Measurements from ENCODE around the gene DNM3. TPM values are rescaled to one million over a fixed set of nuclear protein-coding genes. Genes with fewer than 3 reads are reported as not detected.

Gene DNM3
- total RNA-seq, 1 donor from 2014 or later: 7.7 TPM

GRCh38 chr1:172339842-172340241, 498.5 kb downstream of the DNM3 start:
- peaks cover 18% of the 10 kb centered on the region for H3K4me1 Mint-ChIP-seq (ENCODE audit: unreplicated experiment)
- H3K27ac Mint-ChIP-seq (ENCODE audit: unreplicated experiment): no peak overlapping the region
- peaks cover 1% of the 10 kb centered on the region for H3K27me3 Mint-ChIP-seq (ENCODE audit: unreplicated experiment)

GRCh38 chr1:172340520-172340919, 499.2 kb downstream of the DNM3 start:
- Mint-ChIP-seq H3K36me3 (ENCODE audit: low read depth, unreplicated experiment) (no peaks in the 10 kb centered on the region), H3K9me3 (ENCODE audit: unreplicated experiment) (no peaks in the 10 kb centered on the region), H3K27ac (ENCODE audit: unreplicated experiment) (no peak overlapping the region), H3K27me3 (ENCODE audit: unreplicated experiment) (peaks cover 1% of the 10 kb centered on the region), H3K4me3 (ENCODE audit: unreplicated experiment) (no peak overlapping the region), H3K4me1 (ENCODE audit: unreplicated experiment) (peaks cover 18% of the 10 kb centered on the region)
- no peak for DNase-seq (ENCODE audit: low spot score)
- no peak for TF ChIP-seq CTCF (IDR thresholded peaks at IDR 0.05; ENCODE audit: unreplicated experiment)

More at GRCh38 chr1:172339842-172340241, 498.5 kb downstream of the DNM3 start:
- Mint-ChIP-seq H3K4me3 (ENCODE audit: unreplicated experiment) (no peak overlapping the region), H3K9me3 (ENCODE audit: unreplicated experiment) (no peaks in the 10 kb centered on the region), H3K36me3 (ENCODE audit: low read depth, unreplicated experiment) (no peaks in the 10 kb centered on the region)
- TF ChIP-seq CTCF (IDR thresholded peaks at IDR 0.05; ENCODE audit: unreplicated experiment): no peak
- no peak for DNase-seq (ENCODE audit: low spot score)

- no peak for TF ChIP-seq CTCF (IDR thresholded peaks at IDR 0.05; ENCODE audit: unreplicated experiment)
- H3K9me3 Mint-ChIP-seq (ENCODE audit: unreplicated experiment): no peaks in the 10 kb centered on the region
- H3K4me1 Mint-ChIP-seq (ENCODE audit: unreplicated experiment): peaks cover 18% of the 10 kb centered on the region
- no peak for DNase-seq (ENCODE audit: low spot score)
- no peak overlapping the region for H3K4me3 Mint-ChIP-seq (ENCODE audit: unreplicated experiment)
- H3K27me3 Mint-ChIP-seq (ENCODE audit: unreplicated experiment): peaks cover 1% of the 10 kb centered on the region
- H3K27ac Mint-ChIP-seq (ENCODE audit: unreplicated experiment): no peak overlapping the region
- H3K36me3 Mint-ChIP-seq (ENCODE audit: low read depth, unreplicated experiment): peaks cover 8% of the 10 kb centered on the region
Measured at GRCh38 chr1:172341697-172342096, 500.4 kb downstream of the DNM3 start.

GRCh38 chr1:172342584-172343239, 501.4 kb downstream of the DNM3 start:
- DNase-seq (ENCODE audit: low spot score): no peak
- Mint-ChIP-seq H3K27ac (ENCODE audit: unreplicated experiment) (no peak overlapping the region), H3K9me3 (ENCODE audit: unreplicated experiment) (no peaks in the 10 kb centered on the region), H3K27me3 (ENCODE audit: unreplicated experiment) (peaks cover 1% of the 10 kb centered on the region), H3K4me3 (ENCODE audit: unreplicated experiment) (no peak overlapping the region), H3K36me3 (ENCODE audit: low read depth, unreplicated experiment) (peaks cover 8% of the 10 kb centered on the region), H3K4me1 (ENCODE audit: unreplicated experiment) (peaks cover 18% of the 10 kb centered on the region)
- TF ChIP-seq CTCF (IDR thresholded peaks at IDR 0.05; ENCODE audit: unreplicated experiment): no peak

Data from endothelial cell (in vitro differentiated cells).